PC-9 (cell line): ENCODE data around the gene IFRD2.

Experiments used
- CTCF ChIP-seq: fragments of 200-600 bp; sonication (generic); conservative IDR thresholded peaks from 2 replicates; pipeline ENCODE4 v1.6.1; 2017; ENCODE audit warnings: mixed run types, antibody characterized with exemption, mild to moderate bottlenecking, moderate library complexity
- EZH2 ChIP-seq: fragments of 200-600 bp; sonication (generic); IDR thresholded peaks from 2 replicates; pipeline ENCODE4 v1.8.0; 2017; ENCODE audit warnings: antibody characterized with exemption, low read depth

GRCh38 chr3:50260942-50261441 is 31.2 kb downstream of the IFRD2 start:
- TF ChIP-seq EZH2 (no peak), CTCF (no peak)
